ENCODE measurements around the gene SOX2. TPM values are rescaled to one million over a fixed set of nuclear protein-coding genes. Genes with fewer than 3 reads are reported as not detected.

Gene SOX2
- total RNA-seq, 1 experiment from 2014 or later, result 0.39 TPM

DNA sequence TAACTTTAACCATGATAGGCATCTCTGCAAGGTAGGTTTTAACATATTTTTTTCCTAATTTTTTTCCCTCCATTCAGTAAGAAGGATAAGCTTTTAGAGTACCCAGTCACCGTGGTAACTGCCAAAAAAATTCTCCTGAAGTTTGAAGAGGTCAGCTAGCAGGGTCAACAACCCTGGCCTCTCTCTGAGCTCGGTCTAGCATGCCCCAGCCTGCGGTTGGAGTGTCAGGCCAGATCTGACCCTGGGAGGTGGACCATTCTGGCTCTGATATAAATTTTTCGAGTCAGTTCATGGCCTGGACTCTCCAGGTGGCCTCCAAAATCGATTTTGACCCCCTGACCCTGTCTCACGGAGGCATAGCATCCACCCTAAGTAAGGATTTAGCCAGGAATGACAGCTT is 29.7 kb downstream of the SOX2 start:
- Histone ChIP-seq H3K9me3 (ENCODE audit: control insufficient read depth, insufficient read depth, low read depth, low read length) (no peaks in the 10 kb centered on the region), H3K4me3 (ENCODE audit: low read depth in 2 of 2, low read length in 2 of 2) (no peak overlapping the region), H3K27ac (ENCODE audit: low read length) (no peak overlapping the region), H3K4me1 (ENCODE audit: control insufficient read depth, insufficient read depth, low read length) (no peaks in the 10 kb centered on the region), H3K27me3 (ENCODE audit: control insufficient read depth, insufficient read depth, low read length) (no peaks in the 10 kb centered on the region), H3K36me3 (ENCODE audit: control insufficient read depth, insufficient read depth, low read length) (no peaks in the 10 kb centered on the region)
- in situ Hi-C loops (cut with HindIII; ENCODE audit: low pct_unique_long_range_greater_than_20kb, low sequenced_read_pairs), result no loop called here
- BruUV-seq (replicated peaks), result no TSS peak
- ChIA-PET CTCF (no interaction called here), POLR2A (no interaction called here)
- TF ChIP-seq, protein P1, sequence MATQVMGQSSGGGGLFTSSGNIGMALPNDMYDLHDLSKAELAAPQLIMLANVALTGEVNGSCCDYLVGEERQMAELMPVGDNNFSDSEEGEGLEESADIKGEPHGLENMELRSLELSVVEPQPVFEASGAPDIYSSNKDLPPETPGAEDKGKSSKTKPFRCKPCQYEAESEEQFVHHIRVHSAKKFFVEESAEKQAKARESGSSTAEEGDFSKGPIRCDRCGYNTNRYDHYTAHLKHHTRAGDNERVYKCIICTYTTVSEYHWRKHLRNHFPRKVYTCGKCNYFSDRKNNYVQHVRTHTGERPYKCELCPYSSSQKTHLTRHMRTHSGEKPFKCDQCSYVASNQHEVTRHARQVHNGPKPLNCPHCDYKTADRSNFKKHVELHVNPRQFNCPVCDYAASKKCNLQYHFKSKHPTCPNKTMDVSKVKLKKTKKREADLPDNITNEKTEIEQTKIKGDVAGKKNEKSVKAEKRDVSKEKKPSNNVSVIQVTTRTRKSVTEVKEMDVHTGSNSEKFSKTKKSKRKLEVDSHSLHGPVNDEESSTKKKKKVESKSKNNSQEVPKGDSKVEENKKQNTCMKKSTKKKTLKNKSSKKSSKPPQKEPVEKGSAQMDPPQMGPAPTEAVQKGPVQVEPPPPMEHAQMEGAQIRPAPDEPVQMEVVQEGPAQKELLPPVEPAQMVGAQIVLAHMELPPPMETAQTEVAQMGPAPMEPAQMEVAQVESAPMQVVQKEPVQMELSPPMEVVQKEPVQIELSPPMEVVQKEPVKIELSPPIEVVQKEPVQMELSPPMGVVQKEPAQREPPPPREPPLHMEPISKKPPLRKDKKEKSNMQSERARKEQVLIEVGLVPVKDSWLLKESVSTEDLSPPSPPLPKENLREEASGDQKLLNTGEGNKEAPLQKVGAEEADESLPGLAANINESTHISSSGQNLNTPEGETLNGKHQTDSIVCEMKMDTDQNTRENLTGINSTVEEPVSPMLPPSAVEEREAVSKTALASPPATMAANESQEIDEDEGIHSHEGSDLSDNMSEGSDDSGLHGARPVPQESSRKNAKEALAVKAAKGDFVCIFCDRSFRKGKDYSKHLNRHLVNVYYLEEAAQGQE (IDR thresholded peaks at IDR 0.05; ENCODE audit: insufficient read depth in 1 of 2, low read depth in 2 of 2, low read length in 1 of 2), result no peak
- TF ChIP-seq, protein P2, sequence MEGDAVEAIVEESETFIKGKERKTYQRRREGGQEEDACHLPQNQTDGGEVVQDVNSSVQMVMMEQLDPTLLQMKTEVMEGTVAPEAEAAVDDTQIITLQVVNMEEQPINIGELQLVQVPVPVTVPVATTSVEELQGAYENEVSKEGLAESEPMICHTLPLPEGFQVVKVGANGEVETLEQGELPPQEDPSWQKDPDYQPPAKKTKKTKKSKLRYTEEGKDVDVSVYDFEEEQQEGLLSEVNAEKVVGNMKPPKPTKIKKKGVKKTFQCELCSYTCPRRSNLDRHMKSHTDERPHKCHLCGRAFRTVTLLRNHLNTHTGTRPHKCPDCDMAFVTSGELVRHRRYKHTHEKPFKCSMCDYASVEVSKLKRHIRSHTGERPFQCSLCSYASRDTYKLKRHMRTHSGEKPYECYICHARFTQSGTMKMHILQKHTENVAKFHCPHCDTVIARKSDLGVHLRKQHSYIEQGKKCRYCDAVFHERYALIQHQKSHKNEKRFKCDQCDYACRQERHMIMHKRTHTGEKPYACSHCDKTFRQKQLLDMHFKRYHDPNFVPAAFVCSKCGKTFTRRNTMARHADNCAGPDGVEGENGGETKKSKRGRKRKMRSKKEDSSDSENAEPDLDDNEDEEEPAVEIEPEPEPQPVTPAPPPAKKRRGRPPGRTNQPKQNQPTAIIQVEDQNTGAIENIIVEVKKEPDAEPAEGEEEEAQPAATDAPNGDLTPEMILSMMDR (IDR thresholded peaks at IDR 0.05), result no peak
- no peak for TF ChIP-seq TCF7L2 (IDR thresholded peaks at IDR 0.05; ENCODE audit: low read depth, low read length)
- TF ChIP-seq POLR2AphosphoS5 (IDR thresholded peaks at IDR 0.05; ENCODE audit: low read depth, low read length), result no peak
- TF ChIP-seq SIN3A (IDR thresholded peaks at IDR 0.05; ENCODE audit: borderline replicate concordance, insufficient read depth, low read depth, low read length), result no peak
- intact Hi-C loops (cut with micrococcal nuclease; ENCODE audit: unreplicated experiment), result no loop called here
- DNase-seq (ENCODE audit: low read depth, low spot score) (no peak), ATAC-seq (no peak)

DNA sequence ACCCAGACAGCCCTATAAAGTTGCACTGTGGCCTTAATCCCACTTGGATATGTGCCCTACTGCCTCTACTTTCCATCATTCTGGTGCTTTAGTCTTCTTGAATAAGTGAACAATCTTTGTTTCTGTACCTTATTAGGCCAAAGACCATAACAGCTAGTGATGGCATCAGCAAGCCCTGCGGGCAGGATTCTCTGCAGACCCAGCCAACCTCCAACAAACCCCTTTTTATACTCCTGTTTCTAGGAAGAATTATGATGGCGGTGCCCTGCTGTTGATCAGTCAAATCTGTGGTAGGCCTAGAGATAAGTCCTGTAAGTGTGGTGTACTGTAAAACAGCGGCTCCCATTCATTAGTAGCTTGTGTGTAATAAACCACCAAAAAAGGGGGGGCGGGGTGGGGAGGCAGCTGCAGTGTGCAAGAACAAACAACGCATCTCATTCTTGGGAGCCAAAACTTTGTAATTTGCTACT is 40.5 kb downstream of the SOX2 start:
- peaks cover 11% of the 10 kb centered on the region; the same call in 1 of the 2 replicates for H3K27me3 ChIP-seq (ENCODE audit: control insufficient read depth, insufficient read depth, low read length)
- no peak for ATAC-seq
- TF ChIP-seq POLR2AphosphoS5 (IDR thresholded peaks at IDR 0.05; ENCODE audit: low read depth, low read length) (no peak), TCF7L2 (IDR thresholded peaks at IDR 0.05; ENCODE audit: low read depth, low read length) (no peak), SIN3A (IDR thresholded peaks at IDR 0.05; ENCODE audit: borderline replicate concordance, insufficient read depth, low read depth, low read length) (no peak)
- TF ChIP-seq, protein P2 (IDR thresholded peaks at IDR 0.05), result no peak
- TF ChIP-seq, protein P1 (IDR thresholded peaks at IDR 0.05; ENCODE audit: insufficient read depth in 1 of 2, low read depth in 2 of 2, low read length in 1 of 2), result no peak
- DNase-seq (ENCODE audit: low read depth, low spot score), result no peak
- no peaks in the 10 kb centered on the region for H3K9me3 ChIP-seq (ENCODE audit: control insufficient read depth, insufficient read depth, low read depth, low read length)
- POLR2A ChIA-PET, result no interaction called here
- CTCF ChIA-PET, result no interaction called here
- H3K36me3 ChIP-seq (ENCODE audit: control insufficient read depth, insufficient read depth, low read length), result no peaks in the 10 kb centered on the region
- intact Hi-C loops (cut with micrococcal nuclease; ENCODE audit: unreplicated experiment), result no loop called here
- in situ Hi-C loops (cut with HindIII; ENCODE audit: low pct_unique_long_range_greater_than_20kb, low sequenced_read_pairs), result no loop called here
- no peak overlapping the region for H3K4me3 ChIP-seq (ENCODE audit: low read depth in 2 of 2, low read length in 2 of 2)
- no peaks in the 10 kb centered on the region for H3K4me1 ChIP-seq (ENCODE audit: control insufficient read depth, insufficient read depth, low read length)
- no peak overlapping the region for H3K27ac ChIP-seq (ENCODE audit: low read length)
- BruUV-seq (replicated peaks), result no TSS peak
